MCF 10A (cell line): ENCODE results near the gene GUK1. TPM values are rescaled to one million over a fixed set of nuclear protein-coding genes. Genes with fewer than 3 reads are reported as not detected.
A peak's percentile ranks its signal among the peaks of the same experiment; 100 is the strongest.

ENCODE experiments used
- BruUV-seq: library from RNA; stranded (reverse); fragments of 400-500 nt; replicated peaks from 2 replicates; lab custom pipeline; 2021; lab: Mats Ljungman, UMichigan
- CTCF ChIA-PET: fragments of 300-600 bp; sonication (Branson Sonifier 250); formaldehyde crosslinking; extraction: SDS; loops from one replicate; lab custom pipeline; 2021; ENCODE audit warnings: antibody characterized with exemption, inconsistent platforms; lab: Yijun Ruan, JAX
- POLR2A ChIA-PET: fragments of 300-600, 350-650 bp; sonication (Branson Sonifier 250); formaldehyde crosslinking; extraction: SDS; loops from one replicate; lab custom pipeline; 2020; ENCODE audit warnings: antibody characterized with exemption, inconsistent platforms; lab: Yijun Ruan, JAX
- DNase-seq: peaks from one replicate; pipeline ENCODE4 v3.0.0-alpha.2; 2018; ENCODE audit not compliant: unreplicated experiment
- H3K27ac Mint-ChIP-seq: one replicate; pipeline ENCODE4 v1.8.0; 2022; ENCODE audit warnings: mild to moderate bottlenecking, low read depth, mixed read lengths; ENCODE audit not compliant: unreplicated experiment
- H3K27me3 Mint-ChIP-seq: one replicate; pipeline ENCODE4 v1.8.0; 2022; ENCODE audit warnings: mixed read lengths; ENCODE audit not compliant: insufficient read depth, unreplicated experiment
- H3K36me3 Mint-ChIP-seq: one replicate; pipeline ENCODE4 v1.8.0; 2022; ENCODE audit warnings: mild to moderate bottlenecking, moderate library complexity, mixed read lengths; ENCODE audit not compliant: insufficient read depth, unreplicated experiment
- H3K4me1 Mint-ChIP-seq: one replicate; pipeline ENCODE4 v1.8.0; 2022; ENCODE audit warnings: mixed read lengths; ENCODE audit not compliant: insufficient read depth, unreplicated experiment
- H3K4me3 Mint-ChIP-seq: one replicate; pipeline ENCODE4 v1.8.0; 2022; ENCODE audit warnings: mild to moderate bottlenecking, moderate library complexity, mixed read lengths; ENCODE audit not compliant: unreplicated experiment
- H3K9me3 Mint-ChIP-seq: one replicate; pipeline ENCODE4 v1.8.0; 2022; ENCODE audit warnings: mixed read lengths; ENCODE audit not compliant: unreplicated experiment
- CTCF ChIP-seq: fragments of 200-600 bp; IDR thresholded peaks from one replicate; pipeline ENCODE4 v1.8.0; 2022; ENCODE audit warnings: antibody characterized with exemption, mild to moderate bottlenecking; ENCODE audit not compliant: unreplicated experiment
- intact Hi-C: fragments of 100-400 bp; cut with micrococcal nuclease; formaldehyde crosslinking; loops from 2 replicates; pipeline ENCODE4 v1.14.1; 2022
- total RNA-seq: library from RNA; stranded (reverse); gene quantifications from 2 replicates; pipeline ENCODE4 v1.2.3, GENCODE V29; 2022

GUK1 gene
- total RNA-seq, 1 experiment from 2014 or later, result 495 TPM

GRCh38 chr1:228139406-228139930 is 611 bp upstream of the GUK1 start:
- POLR2A ChIA-PET, result interaction anchor here (0.6 to 9.7 kb wide), 14 partner anchors 8 to 727 kb away, joined by 3 to 318 read pairs (median 8); partner anchors contain the start of genes ARF1, GJC2, IBA57 and MRPL55
- CTCF ChIA-PET, result interaction anchor here (0.7 to 7.3 kb wide), 6 partner anchors 8 to 378 kb away, joined by 3 to 72 read pairs (median 4); partner anchors contain the start of gene IBA57
- Mint-ChIP-seq H3K36me3 (peaks cover 25% of the 10 kb centered on the region), H3K9me3 (no peaks in the 10 kb centered on the region), H3K4me1 (peaks cover 25% of the 10 kb centered on the region), H3K27me3 (peaks cover 30% of the 10 kb centered on the region), H3K27ac (peak overlapping the region; percentile 95), H3K4me3 (peak overlapping the region; percentile 99)
- TSS peak; percentile 69 for BruUV-seq
- TF ChIP-seq CTCF, result no peak
- DNase-seq, result no peak
- intact Hi-C loops, result no loop called here

- intact Hi-C loops, result loop anchor here (1.0 kb wide), 2 partner anchors 26 to 31 kb away; partner anchors contain the start of gene MRPL55
- BruUV-seq, result no TSS peak
- H3K36me3 Mint-ChIP-seq, result peaks cover 25% of the 10 kb centered on the region
- DNase-seq, result no peak
- H3K9me3 Mint-ChIP-seq, result no peaks in the 10 kb centered on the region
- ChIA-PET POLR2A (interaction anchor here (0.6 to 9.7 kb wide), 24 partner anchors 9 to 407 kb away, joined by 3 to 318 read pairs (median 4); partner anchors contain the start of genes ARF1, GJC2, IBA57 and MRPL55), CTCF (interaction anchor here (0.5 to 7.3 kb wide), 8 partner anchors 9 to 345 kb away, joined by 3 to 72 read pairs (median 3); partner anchors contain the start of gene IBA57)
- peak overlapping the region; percentile 95 for H3K27ac Mint-ChIP-seq
- H3K4me1 Mint-ChIP-seq, result peaks cover 25% of the 10 kb centered on the region
- peak overlapping the region; percentile 99 for H3K4me3 Mint-ChIP-seq
- H3K27me3 Mint-ChIP-seq, result peaks cover 22% of the 10 kb centered on the region
- TF ChIP-seq CTCF, result no peak
These were observed 696 bp downstream of the GUK1 start for GRCh38 chr1:228140724-228141225.

GRCh38 chr1:228141226-228142044 is 1.4 kb downstream of the GUK1 start:
- intact Hi-C loops, result no loop called here
- Mint-ChIP-seq H3K27ac (peak overlapping the region; percentile 95), H3K36me3 (peaks cover 30% of the 10 kb centered on the region), H3K9me3 (no peaks in the 10 kb centered on the region), H3K27me3 (peaks cover 16% of the 10 kb centered on the region), H3K4me3 (peak overlapping the region; percentile 99), H3K4me1 (peaks cover 25% of the 10 kb centered on the region)
- BruUV-seq, result TSS peak; percentile 42
- no peak for TF ChIP-seq CTCF
- POLR2A ChIA-PET, result interaction anchor here (0.6 to 9.7 kb wide), 21 partner anchors 10 to 1417 kb away, joined by 3 to 318 read pairs (median 4); partner anchors contain the start of genes ABCB10, ARF1, GJC2 and IBA57
- DNase-seq, result peak; percentile 82
- CTCF ChIA-PET, result interaction anchor here (0.6 to 7.3 kb wide), 8 partner anchors 10 to 660 kb away, joined by 3 to 72 read pairs (median 4); partner anchors contain the start of gene IBA57
